NOMO-1 (cell line): ENCODE measurements around the gene EHD2.
"Not testable (repeated sequence)": the region's sequence is repeated elsewhere in the genome, so short reads cannot be mapped to it uniquely, and the experiment has no call there.

ENCODE experiments used
- DNase-seq, 2 experiments: peaks; one replicate each; lab custom pipeline; 2025; ENCODE audit not compliant: unreplicated experiment in 2 of 2; lab: John Stamatoyannopoulos, UW

Gene EHD2

DNA sequence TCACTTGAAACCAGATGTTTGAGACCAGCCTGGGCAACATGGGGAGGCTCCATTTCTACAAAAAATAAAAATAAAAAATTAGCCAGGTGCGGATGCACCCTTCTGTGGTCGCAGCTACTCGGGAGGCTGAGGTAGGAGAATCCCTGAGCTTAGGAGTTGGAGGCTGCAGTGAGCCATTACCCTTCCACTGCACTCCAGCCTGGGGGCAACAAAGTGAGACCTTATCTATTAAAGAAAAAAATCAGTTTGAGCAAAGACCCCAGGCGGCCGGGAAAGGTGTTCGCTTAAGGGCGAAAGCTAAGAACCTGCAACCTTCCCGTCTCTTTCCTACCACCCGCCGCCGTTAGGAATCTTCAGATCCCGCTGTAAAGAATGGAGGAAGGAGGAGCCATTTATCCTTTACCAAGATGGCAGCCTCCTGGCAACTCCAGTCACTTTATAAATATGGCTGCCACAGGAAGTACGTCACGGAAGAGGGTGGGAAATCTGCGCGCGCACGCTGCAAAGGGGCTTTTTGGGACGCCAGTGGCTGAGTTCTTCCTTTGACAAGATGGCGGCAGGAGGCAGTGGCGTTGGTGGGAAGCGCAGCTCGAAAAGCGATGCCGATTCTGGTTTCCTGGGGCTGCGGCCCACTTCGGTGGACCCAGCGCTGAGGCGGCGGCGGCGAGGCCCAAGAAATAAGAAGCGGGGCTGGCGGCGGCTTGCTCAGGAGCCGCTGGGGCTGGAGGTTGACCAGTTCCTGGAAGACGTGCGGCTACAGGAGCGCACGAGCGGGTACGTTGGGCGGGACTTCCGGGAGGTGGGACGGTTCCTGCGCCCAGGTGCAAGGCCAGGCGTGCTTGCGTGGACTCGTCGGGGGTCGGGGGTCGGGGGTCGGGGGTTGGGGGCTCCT is 32.0 kb downstream of the EHD2 start, which contains the start of gene NOP53:
NOP53 (plus strand) TSS at position 537 of the 892 bp plus-strand sequence; CDS start at position 551, 14 bp downstream.
- peak; percentile 79 to 89 for DNase-seq

- not testable (repeated sequence) for DNase-seq
Observed at GRCh38 chr19:47746129-47746528, 32.9 kb downstream of the EHD2 start.

DNA sequence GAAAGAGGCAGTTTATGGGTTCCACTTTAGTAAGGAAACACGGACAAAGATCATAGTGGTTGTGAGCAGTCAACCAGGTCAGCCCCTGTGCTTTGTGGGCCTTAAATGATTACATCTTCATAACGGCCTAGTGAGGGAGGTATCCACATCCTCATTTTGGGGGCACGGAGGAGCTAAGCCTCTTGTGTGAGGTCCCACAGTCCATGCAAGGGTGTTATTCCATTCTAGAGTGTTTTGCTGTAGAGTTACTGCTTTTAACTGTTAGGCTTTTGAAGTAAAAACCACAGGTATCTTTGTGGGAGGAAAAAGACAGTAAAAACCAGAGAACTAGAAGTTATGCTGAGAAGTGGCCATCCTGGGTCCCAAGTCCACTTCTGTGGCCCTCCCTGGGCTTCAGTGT is 36.1 kb downstream of the EHD2 start:
- no peak for DNase-seq

- DNase-seq = no peak
Observed at GRCh38 chr19:47750752-47751151, 37.5 kb downstream of the EHD2 start.

GRCh38 chr19:47752440-47753211 is 39.4 kb downstream of the EHD2 start:
- no peak for DNase-seq

- DNase-seq = no peak
Observed at GRCh38 chr19:47754206-47755064, 41.2 kb downstream of the EHD2 start.

- DNase-seq = no peak
Observed at GRCh38 chr19:47755065-47755761, 42.0 kb downstream of the EHD2 start.

- DNase-seq = no peak
Observed at GRCh38 chr19:47755762-47756626, 42.8 kb downstream of the EHD2 start.

- DNase-seq = no peak
Observed at GRCh38 chr19:47756627-47756929, 43.4 kb downstream of the EHD2 start.

GRCh38 chr19:47756953-47757608 is 43.9 kb downstream of the EHD2 start:
- DNase-seq = no peak

DNA sequence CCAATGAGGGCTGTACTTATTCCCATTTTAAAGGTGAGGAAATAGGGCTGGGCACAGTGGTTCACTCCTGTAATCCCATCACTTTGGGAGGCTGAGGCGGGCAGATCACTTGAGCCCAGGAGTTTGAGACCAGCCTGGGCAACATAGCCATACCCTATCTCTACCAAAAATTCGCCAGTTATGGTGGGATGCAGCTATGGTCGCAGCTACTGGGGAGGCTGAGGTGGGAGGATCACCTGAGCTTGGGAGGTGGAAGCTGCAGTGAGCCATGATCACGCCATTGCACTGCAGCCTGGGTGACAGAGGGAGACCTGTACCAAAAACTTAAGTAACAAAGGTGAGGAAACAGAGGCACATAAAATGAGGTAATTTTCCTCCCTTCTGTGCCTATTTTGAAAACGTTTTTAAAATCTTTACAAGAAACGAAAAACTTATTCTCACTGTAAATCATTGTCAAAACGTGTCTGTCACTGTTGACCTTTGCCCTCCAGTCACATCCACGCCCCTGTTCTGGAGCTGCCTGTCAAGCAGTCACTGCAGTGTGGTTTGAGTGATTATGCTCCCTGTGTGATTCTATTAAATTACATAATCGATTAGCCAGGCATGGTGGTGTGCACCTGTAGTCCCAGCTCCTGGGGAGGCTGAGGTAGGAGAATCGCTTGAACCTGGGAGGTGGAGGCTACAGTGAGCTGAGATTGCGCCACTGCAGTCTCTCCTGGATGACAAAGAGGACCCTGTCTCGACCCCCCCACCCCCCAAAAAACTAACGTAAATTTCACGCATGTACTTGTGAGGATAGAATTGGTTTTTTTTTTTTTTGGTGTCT is 44.6 kb downstream of the EHD2 start:
- DNase-seq = no peak

- no peak for DNase-seq
Observed at GRCh38 chr19:47758443-47758804, 45.2 kb downstream of the EHD2 start.

DNA sequence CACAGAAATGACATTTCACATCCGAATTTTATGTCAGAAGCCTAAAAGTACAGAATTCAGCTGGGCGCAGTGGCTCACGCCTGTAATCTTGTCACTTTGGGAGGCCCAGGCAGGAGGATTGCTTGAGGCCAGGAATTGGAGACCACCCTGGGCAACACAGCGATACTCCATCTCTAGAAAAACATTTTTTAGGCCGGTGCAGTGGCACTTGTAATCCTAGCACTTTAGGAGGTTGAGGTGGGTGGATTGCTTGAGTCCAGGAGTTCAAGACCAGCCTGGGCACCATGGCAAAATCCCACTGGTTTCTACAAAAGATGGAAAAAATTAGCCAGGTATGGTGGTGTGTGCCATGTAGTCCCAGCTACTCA is 47.4 kb downstream of the EHD2 start:
- DNase-seq = no peak

DNA sequence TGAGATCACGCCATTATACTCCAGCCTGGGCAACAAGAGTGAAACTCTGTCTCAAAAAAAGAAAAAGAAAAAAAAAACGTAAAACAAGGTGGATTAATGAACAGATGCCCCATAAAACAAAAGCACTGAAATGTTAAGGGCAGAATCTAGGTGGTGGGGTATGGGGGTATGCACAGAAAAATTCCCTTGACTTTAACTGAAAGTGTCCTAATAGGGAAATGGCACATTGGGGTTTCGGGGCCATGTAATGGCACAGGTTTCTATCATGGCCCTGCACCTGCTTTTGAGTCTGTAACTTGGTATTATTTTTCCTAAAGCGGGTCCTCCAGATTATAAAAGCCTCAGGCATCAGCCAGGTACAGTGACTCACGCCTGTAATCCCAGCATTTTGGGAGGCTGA is 48.3 kb downstream of the EHD2 start:
- DNase-seq = no peak

GRCh38 chr19:47762151-47762550 is 48.9 kb downstream of the EHD2 start:
- DNase-seq = no peak

DNA sequence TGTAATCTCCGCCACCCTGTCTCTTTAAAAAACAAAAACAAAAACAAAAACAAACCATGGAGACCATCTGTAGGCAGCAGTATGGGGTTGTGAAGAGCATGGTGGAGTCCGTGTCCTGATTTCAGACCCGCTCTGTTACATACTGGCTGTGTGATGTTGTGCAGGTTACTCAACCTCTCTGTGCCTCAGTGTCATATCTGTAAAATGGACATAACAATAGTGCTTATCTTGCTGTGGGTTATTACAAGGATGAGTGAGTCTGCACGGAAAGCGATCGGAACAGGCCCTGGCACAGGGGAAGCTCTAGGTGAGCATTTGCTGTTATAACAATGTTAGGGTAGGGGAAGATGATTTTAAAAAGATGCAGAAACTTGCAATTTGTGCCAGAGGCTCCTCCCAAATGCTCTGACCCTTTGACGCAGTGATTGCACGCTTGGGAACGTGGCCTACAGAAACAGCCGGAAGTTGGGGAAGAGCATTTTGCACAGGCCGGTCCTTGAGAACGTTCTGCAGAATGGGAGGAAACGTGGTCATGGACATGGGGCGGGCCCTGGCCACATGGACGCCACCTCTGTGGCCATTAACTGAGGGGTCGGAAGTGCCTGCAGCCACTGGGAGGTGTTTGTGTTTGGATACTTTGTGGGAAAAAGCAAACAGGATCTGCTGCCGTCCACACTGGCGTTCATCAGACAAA is 49.5 kb downstream of the EHD2 start:
- DNase-seq = no peak

DNA sequence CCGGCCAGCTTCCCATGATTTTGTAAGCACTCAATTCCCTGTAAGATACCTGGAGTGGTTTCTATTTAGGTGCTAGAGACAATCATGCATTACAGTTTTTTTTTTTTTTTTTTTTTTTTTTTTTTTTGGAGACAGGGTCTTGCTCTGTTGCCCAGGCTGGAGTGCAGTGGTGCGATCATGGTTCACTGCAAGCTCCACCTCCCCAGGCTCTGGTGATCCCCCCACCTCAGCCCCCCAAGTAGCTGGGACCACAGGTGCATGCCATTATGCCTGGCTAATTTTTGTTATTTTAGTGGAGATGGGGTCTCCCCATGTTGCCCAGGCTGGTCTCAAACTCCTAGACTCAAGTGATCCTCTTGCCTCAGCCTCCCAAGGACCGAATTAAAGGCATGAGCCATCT is 51.5 kb downstream of the EHD2 start:
- DNase-seq = not testable (repeated sequence)
